Parathyroid adenoma (tissue), 2 donors: ENCODE results near the gene IRF1.
"Not testable (repeated sequence)": the region's sequence is repeated elsewhere in the genome, so short reads cannot be mapped to it uniquely, and the experiment has no call there.

Source experiments
- H2AFZ ChIP-seq: fragments of 300-600 bp; sonication (generic); one replicate; pipeline ENCODE4 v1.7.0; 2017; ENCODE audit warnings: antibody characterized with exemption, mild to moderate bottlenecking
- H3K27ac ChIP-seq: fragments of 300-600 bp; sonication (generic); one replicate; pipeline ENCODE4 v1.7.0; 2017
- H3K27me3 ChIP-seq: fragments of 300-600 bp; sonication (generic); one replicate; pipeline ENCODE4 v1.7.0; 2017; ENCODE audit warnings: low read length; ENCODE audit not compliant: control insufficient read depth, insufficient read depth
- H3K36me3 ChIP-seq: fragments of 300-600 bp; sonication (generic); one replicate; pipeline ENCODE4 v1.7.0; 2017; ENCODE audit warnings: low read length; ENCODE audit not compliant: control insufficient read depth, insufficient read depth
- H3K4me1 ChIP-seq: fragments of 300-600 bp; sonication (generic); one replicate; pipeline ENCODE4 v1.7.0; 2017; ENCODE audit warnings: control low read depth
- H3K4me2 ChIP-seq: fragments of 300-600 bp; sonication (generic); one replicate; pipeline ENCODE4 v1.7.0; 2017; ENCODE audit warnings: low read length
- H3K4me3 ChIP-seq: fragments of 300-600 bp; sonication (generic); one replicate; pipeline ENCODE4 v1.7.0; 2017; ENCODE audit warnings: low read depth, low read length
- H3K79me2 ChIP-seq: fragments of 300-600 bp; sonication (generic); one replicate; pipeline ENCODE4 v1.7.0; 2017; ENCODE audit warnings: control low read depth
- H3K9ac ChIP-seq: fragments of 300-600 bp; sonication (generic); one replicate; pipeline ENCODE4 v1.7.0; 2017; ENCODE audit warnings: mild to moderate bottlenecking
- H3K9me3 ChIP-seq: fragments of 300-600 bp; sonication (generic); one replicate; pipeline ENCODE4 v1.7.0; 2017; ENCODE audit warnings: low read length; ENCODE audit not compliant: control insufficient read depth
- TF ChIP-seq, protein P1 (sequence below): fragments of 300-600 bp; sonication (generic); IDR thresholded peaks from one replicate; pipeline ENCODE4 v1.7.0; 2017; ENCODE audit warnings: antibody characterized with exemption, mild to moderate bottlenecking
- donor health status: primary hyperparathyroidism.

IRF1 gene

DNA sequence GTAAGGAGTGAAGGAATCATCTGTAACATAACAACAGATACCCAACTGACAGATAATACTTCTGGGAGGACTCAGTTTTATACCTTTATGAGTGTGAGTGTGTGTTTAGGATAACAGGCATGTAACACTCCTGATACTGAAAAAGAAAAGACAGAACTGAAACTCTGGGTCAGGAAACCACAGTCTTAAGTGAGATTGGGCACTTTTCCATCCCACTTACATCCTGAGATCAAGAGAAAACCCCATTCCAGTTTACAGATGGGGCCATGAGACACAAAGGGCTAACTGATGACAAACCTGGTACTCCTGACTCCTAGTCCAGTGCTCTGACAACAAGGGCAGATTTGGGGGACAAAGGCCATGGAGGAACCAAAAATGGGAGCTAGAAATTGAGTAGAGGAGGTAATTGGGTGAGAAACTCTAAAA, 34.7 kb upstream of the IRF1 start:
- no peak overlapping the region for H2AFZ ChIP-seq
- no peaks in the 10 kb centered on the region for H3K9me3 ChIP-seq
- TF ChIP-seq, protein P1, sequence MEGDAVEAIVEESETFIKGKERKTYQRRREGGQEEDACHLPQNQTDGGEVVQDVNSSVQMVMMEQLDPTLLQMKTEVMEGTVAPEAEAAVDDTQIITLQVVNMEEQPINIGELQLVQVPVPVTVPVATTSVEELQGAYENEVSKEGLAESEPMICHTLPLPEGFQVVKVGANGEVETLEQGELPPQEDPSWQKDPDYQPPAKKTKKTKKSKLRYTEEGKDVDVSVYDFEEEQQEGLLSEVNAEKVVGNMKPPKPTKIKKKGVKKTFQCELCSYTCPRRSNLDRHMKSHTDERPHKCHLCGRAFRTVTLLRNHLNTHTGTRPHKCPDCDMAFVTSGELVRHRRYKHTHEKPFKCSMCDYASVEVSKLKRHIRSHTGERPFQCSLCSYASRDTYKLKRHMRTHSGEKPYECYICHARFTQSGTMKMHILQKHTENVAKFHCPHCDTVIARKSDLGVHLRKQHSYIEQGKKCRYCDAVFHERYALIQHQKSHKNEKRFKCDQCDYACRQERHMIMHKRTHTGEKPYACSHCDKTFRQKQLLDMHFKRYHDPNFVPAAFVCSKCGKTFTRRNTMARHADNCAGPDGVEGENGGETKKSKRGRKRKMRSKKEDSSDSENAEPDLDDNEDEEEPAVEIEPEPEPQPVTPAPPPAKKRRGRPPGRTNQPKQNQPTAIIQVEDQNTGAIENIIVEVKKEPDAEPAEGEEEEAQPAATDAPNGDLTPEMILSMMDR: no peak
- H3K4me2 ChIP-seq: no peak overlapping the region
- no peak overlapping the region for H3K27ac ChIP-seq
- H3K4me3 ChIP-seq: no peak overlapping the region
- no peaks in the 10 kb centered on the region for H3K27me3 ChIP-seq
- H3K9ac ChIP-seq: no peak overlapping the region
- H3K36me3 ChIP-seq: no peaks in the 10 kb centered on the region
- H3K4me1 ChIP-seq: no peaks in the 10 kb centered on the region
- H3K79me2 ChIP-seq: no peaks in the 10 kb centered on the region

DNA sequence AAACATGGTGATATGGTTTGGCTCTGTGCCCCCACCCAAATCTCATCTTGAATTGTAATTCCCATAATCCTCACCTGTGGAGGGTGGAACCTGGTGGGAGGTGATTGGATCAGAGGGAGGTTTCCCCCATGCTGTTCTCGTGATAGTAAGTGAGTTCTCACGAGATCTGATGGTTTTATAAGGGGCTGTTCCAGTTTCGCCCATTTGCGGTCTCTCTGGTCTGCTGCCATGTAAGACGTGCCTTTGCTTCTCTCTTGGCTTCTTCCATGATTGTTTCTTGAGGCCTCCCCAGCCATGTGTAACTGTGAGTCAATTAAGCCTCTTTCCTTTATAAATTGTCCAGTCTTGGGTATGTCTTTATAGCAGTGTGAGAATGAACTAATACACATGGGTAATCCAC, 34.3 kb upstream of the IRF1 start:
- not testable (repeated sequence) for H2AFZ ChIP-seq, H3K9ac ChIP-seq, H3K4me3 ChIP-seq, H3K79me2 ChIP-seq, H3K36me3 ChIP-seq, H3K4me2 ChIP-seq, H3K27ac ChIP-seq, H3K27me3 ChIP-seq, H3K4me1 ChIP-seq, H3K9me3 ChIP-seq

GRCh38 chr5:132522067-132522466, 31.5 kb upstream of the IRF1 start:
- not testable (repeated sequence) for H3K4me3 ChIP-seq, H3K9me3 ChIP-seq, H2AFZ ChIP-seq, H3K4me1 ChIP-seq, H3K36me3 ChIP-seq, H3K27me3 ChIP-seq, H3K27ac ChIP-seq, H3K9ac ChIP-seq, H3K79me2 ChIP-seq, H3K4me2 ChIP-seq

- H3K4me2 ChIP-seq, H2AFZ ChIP-seq, H3K27me3 ChIP-seq: not testable (repeated sequence)
Measured at GRCh38 chr5:132513618-132514336, 23.2 kb upstream of the IRF1 start.

DNA sequence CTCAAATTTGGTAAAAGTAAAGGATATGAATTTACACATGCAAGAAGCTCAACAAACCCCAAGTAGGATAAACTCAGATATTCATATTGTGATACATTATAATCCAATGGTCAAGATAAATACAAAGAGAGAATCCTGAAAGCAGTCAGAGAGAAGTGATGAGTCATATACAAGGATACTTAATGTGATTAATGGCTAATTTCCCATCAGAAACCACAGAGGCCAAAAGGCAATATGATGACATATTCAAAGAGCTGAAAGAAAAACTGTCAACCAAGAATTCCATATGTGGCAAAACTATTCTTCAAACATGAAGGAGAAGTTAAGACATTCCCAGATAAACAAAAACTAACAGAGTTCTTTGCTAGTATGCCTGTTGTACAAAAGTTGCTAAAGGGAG, 19.5 kb upstream of the IRF1 start:
- Histone ChIP-seq H3K9me3 (no peaks in the 10 kb centered on the region), H3K4me2 (no peak overlapping the region), H3K36me3 (no peaks in the 10 kb centered on the region), H2AFZ (no peak overlapping the region), H3K27ac (no peak overlapping the region), H3K4me1 (no peaks in the 10 kb centered on the region), H3K27me3 (no peaks in the 10 kb centered on the region), H3K79me2 (no peaks in the 10 kb centered on the region), H3K4me3 (no peak overlapping the region), H3K9ac (no peak overlapping the region)
- TF ChIP-seq, protein P1: no peak

More at GRCh38 chr5:132513618-132514336, 23.2 kb upstream of the IRF1 start:
- H3K36me3 ChIP-seq, H3K9ac ChIP-seq, H3K4me3 ChIP-seq, H3K4me1 ChIP-seq, H3K9me3 ChIP-seq, H3K27ac ChIP-seq, H3K79me2 ChIP-seq: not testable (repeated sequence)

- Histone ChIP-seq H3K4me1 (no peaks in the 10 kb centered on the region), H3K9ac (no peak overlapping the region), H3K36me3 (no peaks in the 10 kb centered on the region), H3K4me2 (no peak overlapping the region), H3K27me3 (no peaks in the 10 kb centered on the region), H3K27ac (no peak overlapping the region), H3K9me3 (no peaks in the 10 kb centered on the region), H3K4me3 (no peak overlapping the region), H3K79me2 (no peaks in the 10 kb centered on the region), H2AFZ (peak overlapping the region; percentile 36)
- TF ChIP-seq, protein P1: no peak
Measured at GRCh38 chr5:132506094-132506692, 15.6 kb upstream of the IRF1 start.
